ENCODE measurements around the gene NDUFS7. TPM values are rescaled to one million over a fixed set of nuclear protein-coding genes. Genes with fewer than 3 reads are reported as not detected.

The NDUFS7 gene
- total RNA-seq, 1 experiment from 2014 or later = 83.9 TPM

DNA sequence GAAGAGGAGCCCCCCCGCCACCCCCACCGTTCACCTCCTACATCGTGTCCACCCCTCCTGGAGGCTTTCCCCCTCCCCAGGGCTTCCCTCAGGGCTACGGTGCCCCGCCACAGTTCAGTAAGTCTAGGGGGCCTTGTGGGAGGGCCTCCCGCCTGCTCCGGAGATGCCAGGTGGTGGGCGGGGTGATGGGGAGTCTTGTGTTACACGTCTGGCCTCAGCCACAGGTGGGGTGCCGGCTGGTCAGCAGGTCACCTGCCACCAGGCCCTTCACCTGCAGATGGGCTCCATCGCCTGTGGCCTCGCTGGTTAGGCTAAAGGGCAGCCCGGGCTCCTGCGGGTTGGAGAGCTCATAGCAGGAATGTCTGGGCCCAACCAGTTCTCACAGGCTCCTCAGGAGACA, 46.5 kb downstream of the NDUFS7 start:
- Histone ChIP-seq H2BK5ac (ENCODE audit: insufficient read length, low read length) (no peak overlapping the region), H3K27ac (ENCODE audit: insufficient read length, low read depth, low read length) (no peak overlapping the region), H3K18ac (ENCODE audit: insufficient read length, low read depth, low read length) (no peak overlapping the region), H3K4me1 (ENCODE audit: insufficient read depth, low read length) (no peaks in the 10 kb centered on the region), H3K14ac (ENCODE audit: insufficient read depth, low read length) (no peak overlapping the region), H4K5ac (ENCODE audit: insufficient read length, low read depth, low read length) (no peak overlapping the region), H3K9me3 (ENCODE audit: control insufficient read depth, low read depth, low read length) (no peaks in the 10 kb centered on the region), H4K8ac (replicated peaks; ENCODE audit: insufficient read length, low read depth, low read length) (no peak overlapping the region), H2BK20ac (ENCODE audit: low read depth, low read length, poor library complexity, severe bottlenecking) (no peak overlapping the region), H3K27me3 (ENCODE audit: insufficient read depth, low read length) (no peaks in the 10 kb centered on the region), H3K23me2 (ENCODE audit: insufficient read length, low read depth, low read length, poor library complexity, severe bottlenecking) (no peaks in the 10 kb centered on the region), H3K23ac (ENCODE audit: insufficient read length, low read depth, low read length) (no peak overlapping the region), H2BK15ac (ENCODE audit: low read depth, low read length) (no peak overlapping the region), H2BK120ac (ENCODE audit: low read depth, low read length, poor library complexity, severe bottlenecking) (no peak overlapping the region), H3K79me2 (ENCODE audit: insufficient read depth, low read length) (no peaks in the 10 kb centered on the region), H4K91ac (ENCODE audit: insufficient read length, low read depth, low read length) (no peak overlapping the region), H2AFZ (ENCODE audit: low read length) (no peak overlapping the region), H4K20me1 (ENCODE audit: control insufficient read depth, insufficient read depth, insufficient read length) (no peaks in the 10 kb centered on the region), H3K4me2 (ENCODE audit: insufficient read depth, insufficient read length, low read length) (no peak overlapping the region), H3T11ph (ENCODE audit: low read length) (no peak overlapping the region), H2AK5ac (ENCODE audit: insufficient read length, low read length) (no peak overlapping the region), H3K9ac (ENCODE audit: extremely low read depth, insufficient read length, low read length) (no peak overlapping the region), H3K4ac (ENCODE audit: low read depth, low read length) (no peak overlapping the region), H3K79me1 (ENCODE audit: insufficient read depth, low read depth, low read length, poor library complexity, severe bottlenecking) (no peaks in the 10 kb centered on the region), H3K56ac (ENCODE audit: insufficient read length, low read depth, low read length) (no peak overlapping the region), H2BK12ac (ENCODE audit: insufficient read length, low read depth, low read length) (no peak overlapping the region)
- TF ChIP-seq, protein P1, sequence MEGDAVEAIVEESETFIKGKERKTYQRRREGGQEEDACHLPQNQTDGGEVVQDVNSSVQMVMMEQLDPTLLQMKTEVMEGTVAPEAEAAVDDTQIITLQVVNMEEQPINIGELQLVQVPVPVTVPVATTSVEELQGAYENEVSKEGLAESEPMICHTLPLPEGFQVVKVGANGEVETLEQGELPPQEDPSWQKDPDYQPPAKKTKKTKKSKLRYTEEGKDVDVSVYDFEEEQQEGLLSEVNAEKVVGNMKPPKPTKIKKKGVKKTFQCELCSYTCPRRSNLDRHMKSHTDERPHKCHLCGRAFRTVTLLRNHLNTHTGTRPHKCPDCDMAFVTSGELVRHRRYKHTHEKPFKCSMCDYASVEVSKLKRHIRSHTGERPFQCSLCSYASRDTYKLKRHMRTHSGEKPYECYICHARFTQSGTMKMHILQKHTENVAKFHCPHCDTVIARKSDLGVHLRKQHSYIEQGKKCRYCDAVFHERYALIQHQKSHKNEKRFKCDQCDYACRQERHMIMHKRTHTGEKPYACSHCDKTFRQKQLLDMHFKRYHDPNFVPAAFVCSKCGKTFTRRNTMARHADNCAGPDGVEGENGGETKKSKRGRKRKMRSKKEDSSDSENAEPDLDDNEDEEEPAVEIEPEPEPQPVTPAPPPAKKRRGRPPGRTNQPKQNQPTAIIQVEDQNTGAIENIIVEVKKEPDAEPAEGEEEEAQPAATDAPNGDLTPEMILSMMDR (conservative IDR thresholded peaks at IDR 0.05) = no peak
- peaks cover 16 to 66% (median 47%) of the 10 kb centered on the region in 3 experiments; a peak in 6 of 7 replicates for H3K36me3 Mint-ChIP-seq (ENCODE audit: insufficient read depth in 1 of 3, low read depth in 3 of 3)
- no peak overlapping the region for H3K27ac Mint-ChIP-seq
- H3K27me3 Mint-ChIP-seq (ENCODE audit: low read depth) = no peaks in the 10 kb centered on the region
- no peak overlapping the region for H3K4me3 Mint-ChIP-seq
- no peak for DNase-seq
- H3K9me3 Mint-ChIP-seq = no peaks in the 10 kb centered on the region
- no CpG with 5 or more reads among the region's 14 CpGs for WGBS (ENCODE audit: extremely low coverage, insufficient read length, low lambda C conversion rate)
- H3K4me1 Mint-ChIP-seq = no peaks in the 10 kb centered on the region; a peak in 1 of 4 replicates
